Left renal pelvis (tissue), 4 donors: ENCODE measurements around the gene TCF12. TPM values are rescaled to one million over a fixed set of nuclear protein-coding genes. Genes with fewer than 3 reads are reported as not detected.

ENCODE experiments used
- DNase-seq, 4 donors: peaks; one replicate each; pipeline ENCODE4 v3.0.0-alpha.2; 2013; ENCODE audit warnings: low read depth in 4 of 4, low spot score in 3 of 4
- polyA plus RNA-seq, 4 donors: library from polyadenylated mRNA; unstranded; fragments of 120-200 nt; gene quantifications; one replicate each; pipeline ENCODE4 v1.2.1, GENCODE V29; 2013; ENCODE audit not compliant: insufficient read length in 4 of 4

TCF12 gene
- polyA plus RNA-seq, 4 donors: 152 to 313 (median 190) TPM

GRCh38 chr15:57280464-57280863, 362.0 kb downstream of the TCF12 start:
- no peak for DNase-seq

- no peak for DNase-seq
These were observed 362.9 kb downstream of the TCF12 start for GRCh38 chr15:57281321-57281720.

DNA sequence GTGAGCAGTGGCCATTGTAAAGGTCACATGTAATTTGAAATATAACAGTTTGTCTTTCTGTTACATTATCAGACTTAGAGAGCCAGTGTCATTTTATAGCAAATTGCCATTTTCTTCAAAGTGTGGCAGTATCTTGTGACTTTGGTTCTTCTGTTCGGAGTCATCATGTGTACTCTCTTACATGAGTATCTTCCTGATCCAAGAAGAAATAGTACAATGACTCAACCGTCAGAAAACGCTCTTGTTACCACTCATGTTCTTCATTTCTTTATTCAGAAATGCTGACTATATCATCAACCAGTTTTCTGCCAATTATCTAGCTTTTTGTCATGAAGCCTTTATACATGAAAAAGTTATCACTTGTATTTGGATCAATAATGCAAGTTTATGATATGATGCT, 364.2 kb downstream of the TCF12 start:
- no peak for DNase-seq

- DNase-seq: no peak
These were observed 365.5 kb downstream of the TCF12 start for GRCh38 chr15:57283774-57284503.

DNA sequence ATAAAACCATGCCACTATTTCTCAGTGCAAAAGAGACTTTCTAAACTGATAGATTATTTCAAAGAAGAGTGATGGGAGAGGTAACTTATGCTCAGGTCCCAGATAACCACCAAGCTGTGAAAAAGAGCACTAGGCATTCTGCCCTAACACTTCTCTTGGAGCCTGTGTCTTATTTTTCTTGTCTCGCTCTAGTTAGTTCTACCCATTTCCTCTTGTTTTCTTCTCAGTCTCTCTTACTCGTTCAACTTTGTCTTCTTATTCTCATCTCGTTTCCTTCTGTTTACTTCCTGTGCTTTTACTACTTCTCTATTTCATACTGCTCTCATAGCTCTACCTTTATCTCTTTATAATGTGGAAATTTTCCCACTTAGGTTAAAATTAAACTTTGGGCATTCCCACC, 366.1 kb downstream of the TCF12 start:
- DNase-seq: no peak

- no peak for DNase-seq
These were observed 366.9 kb downstream of the TCF12 start for GRCh38 chr15:57285386-57285785.

- no peak for DNase-seq
These were observed 368.1 kb downstream of the TCF12 start for GRCh38 chr15:57286446-57287122.

- DNase-seq: no peak
These were observed 368.7 kb downstream of the TCF12 start for GRCh38 chr15:57287123-57287521.

GRCh38 chr15:57288926-57289580, 370.6 kb downstream of the TCF12 start:
- no peak for DNase-seq

GRCh38 chr15:57290187-57290586, 371.7 kb downstream of the TCF12 start:
- no peak for DNase-seq

GRCh38 chr15:57290826-57291225, 372.4 kb downstream of the TCF12 start:
- no peak for DNase-seq

DNA sequence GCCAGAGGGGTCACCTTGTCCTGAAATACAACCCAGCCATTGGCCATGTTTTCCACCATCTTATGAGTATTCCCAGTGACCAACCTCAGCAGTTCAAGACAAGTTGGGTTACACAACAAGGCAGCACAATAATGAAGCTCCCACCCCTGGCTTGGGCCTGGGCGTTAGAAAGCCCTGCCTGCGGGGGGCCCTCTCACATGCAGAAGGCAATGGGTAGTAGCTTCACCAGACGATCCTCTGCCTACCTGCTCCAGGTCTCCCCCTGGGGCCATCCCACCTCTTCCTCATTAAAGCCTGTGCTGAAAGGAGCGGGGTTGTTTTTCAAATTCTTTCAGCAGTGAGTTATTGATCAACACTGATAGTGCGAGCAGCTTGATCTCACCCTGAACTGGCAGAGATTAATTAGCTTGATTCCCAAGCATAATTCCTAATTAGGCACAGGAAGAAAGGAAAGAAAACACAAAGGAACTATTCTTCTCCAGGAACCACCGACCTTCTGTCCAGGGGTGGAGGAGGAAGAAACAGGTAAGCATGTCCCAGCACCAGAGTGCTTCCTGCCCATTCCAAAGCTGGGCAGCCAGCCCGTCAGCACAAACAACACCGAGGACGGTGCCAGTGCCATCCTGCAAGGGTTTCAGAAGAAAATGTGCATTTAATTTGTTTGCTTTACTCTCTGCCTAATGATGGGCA, 378.2 kb downstream of the TCF12 start:
- DNase-seq: no peak

DNA sequence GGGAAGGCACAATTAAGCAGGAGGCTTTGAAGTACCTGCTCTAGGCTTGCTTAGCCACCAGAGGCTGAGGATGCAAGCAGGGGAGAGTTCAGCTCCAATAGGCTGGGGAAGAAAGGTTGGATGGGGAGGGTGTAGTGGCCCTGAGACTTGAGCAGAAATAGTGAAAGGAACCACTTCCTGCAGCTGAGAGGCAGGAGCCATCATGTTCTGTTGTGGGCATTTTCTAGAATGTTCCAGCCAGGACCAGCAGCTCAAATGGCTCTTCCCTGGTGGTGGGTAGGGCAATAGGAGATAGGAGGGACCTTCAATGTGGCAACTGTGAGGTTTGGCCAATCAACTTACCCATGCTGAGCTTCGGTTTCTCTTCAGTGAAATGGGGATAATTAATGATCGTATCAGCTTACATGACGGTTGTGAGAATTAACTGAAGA, 378.7 kb downstream of the TCF12 start:
- no peak for DNase-seq

- no peak for DNase-seq
These were observed 379.2 kb downstream of the TCF12 start for GRCh38 chr15:57297630-57298029.

- no peak for DNase-seq
These were observed 379.8 kb downstream of the TCF12 start for GRCh38 chr15:57298204-57298603.

DNA sequence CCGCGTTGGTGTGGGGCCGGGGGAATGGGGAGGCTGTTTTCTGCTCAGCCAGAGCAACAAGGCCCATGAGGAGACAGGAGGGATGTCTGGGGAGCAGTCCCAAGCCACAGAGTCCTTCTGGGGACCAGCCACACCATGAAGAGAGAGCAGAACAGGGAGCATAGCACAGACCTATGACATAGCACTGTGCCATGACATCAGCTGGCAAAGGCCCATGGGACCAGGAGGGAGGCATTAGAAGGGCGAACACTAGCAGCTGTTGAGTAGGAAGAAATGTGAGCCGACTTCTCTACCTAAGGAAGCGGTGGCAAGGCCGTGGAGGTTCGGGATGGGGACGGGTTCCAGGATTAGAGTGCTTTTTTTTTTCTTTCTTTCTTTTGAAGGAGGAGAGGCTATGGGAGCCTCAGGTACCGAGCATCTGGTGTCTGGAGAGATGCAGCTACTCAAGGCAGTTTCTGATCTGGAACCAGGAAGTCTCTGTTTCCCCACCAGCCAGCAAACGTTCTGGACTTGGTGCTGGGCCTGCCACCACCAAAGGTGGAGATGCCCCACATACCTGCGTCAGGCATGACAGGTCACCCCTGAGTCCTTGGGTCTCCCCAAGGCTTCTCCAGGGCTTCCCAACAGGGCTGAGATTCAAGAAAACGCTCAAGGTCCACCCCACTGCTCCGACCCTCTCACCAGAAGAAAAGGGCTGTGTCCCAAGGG, 380.6 kb downstream of the TCF12 start:
- no peak for DNase-seq

DNA sequence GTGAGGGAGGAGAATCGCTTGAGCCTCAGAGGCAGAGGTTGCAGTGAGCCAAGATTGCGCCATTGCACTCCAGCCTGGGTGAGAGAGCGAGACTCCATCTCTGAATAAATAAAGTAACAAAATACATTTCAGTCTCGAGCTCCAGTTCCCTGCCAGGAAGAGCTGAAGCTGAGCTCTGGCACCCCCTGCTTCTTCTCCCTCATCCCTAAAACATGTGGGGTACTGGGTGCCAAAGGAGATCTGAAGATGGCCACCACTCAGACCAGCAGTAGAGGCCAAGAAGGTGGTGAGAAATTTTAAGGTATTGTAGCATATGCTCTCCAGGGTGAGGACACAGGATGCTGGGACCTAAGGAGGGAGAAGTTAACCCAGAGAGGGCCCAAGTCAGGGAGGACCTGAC, 382.9 kb downstream of the TCF12 start:
- no peak for DNase-seq

GRCh38 chr15:57302640-57303257, 384.3 kb downstream of the TCF12 start:
- DNase-seq: no peak

DNA sequence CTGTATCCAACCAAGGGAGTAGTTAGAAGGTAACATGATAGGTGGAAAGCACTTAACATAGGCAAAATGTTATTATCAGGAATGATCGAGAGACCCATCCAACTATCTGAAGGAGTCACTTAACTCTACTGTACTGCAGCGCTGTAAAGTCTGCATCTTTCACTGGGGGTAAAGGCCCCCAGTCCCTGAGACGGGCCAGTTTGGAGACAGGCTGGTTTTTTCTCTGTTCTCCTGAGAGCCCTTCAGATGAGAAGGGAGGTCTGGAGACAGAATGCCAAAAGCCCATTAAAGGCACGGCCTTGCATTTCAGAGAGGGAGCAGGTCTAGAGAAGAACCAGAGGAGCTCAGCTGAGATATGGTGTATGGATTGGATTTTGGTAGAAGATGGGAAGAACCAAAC, 386.6 kb downstream of the TCF12 start:
- no peak for DNase-seq
